ENCODE measurements around the gene AEBP1. TPM values are rescaled to one million over a fixed set of nuclear protein-coding genes. Genes with fewer than 3 reads are reported as not detected.
A peak's percentile ranks its signal among the peaks of the same experiment; 100 is the strongest.

Gene AEBP1
- total and polyA plus RNA-seq, 9 of the 15 experiments (the other 6 are each of a cell fraction or from before 2014, with no cell fraction given) = 0.03 to 0.78 (median 0.30) TPM; not detected in 2

DNA sequence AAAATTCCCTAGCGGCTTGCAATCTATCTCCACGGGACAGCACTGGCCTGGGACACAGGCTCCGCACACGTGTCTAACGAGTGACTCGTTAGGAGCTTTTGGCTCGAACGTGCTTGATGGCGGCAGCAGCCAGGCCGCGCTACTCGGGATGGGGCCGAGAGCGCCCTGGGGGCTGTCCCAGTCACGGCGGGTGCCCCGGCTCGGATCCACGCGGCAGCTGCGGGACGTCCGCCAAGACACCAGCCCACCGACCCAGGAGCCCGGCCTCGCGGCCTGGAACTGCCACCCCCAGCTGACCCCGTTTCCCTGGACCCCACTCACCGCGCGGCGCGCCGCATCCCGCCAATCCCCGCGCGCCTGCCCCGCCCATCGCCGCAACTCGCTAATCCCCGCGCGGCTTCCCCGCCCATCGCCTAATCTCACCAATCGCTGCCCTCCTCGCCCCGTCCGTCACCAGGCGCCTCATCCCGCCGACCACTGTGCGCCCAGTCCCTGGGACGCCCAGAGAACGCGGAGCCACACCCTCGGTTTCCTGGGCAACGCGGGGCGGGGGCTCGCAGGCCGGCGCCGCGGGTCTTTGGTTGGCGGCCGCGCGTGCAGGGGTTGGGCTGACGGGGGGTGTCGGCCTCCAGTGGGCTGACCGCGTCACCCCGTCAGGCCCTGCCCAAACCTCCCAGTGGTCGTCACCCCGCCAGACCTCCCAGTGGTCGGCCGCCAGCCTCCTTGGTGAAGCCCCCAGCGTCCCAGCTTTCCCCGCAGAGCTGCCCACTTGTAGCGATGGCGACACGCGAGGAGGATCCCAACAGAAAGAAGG is 19.3 kb downstream of the AEBP1 start, which contains the start of gene POLD2 (continued):
- no peak for TF ChIP-seq SNIP1 (IDR thresholded peaks at IDR 0.05; ENCODE audit: low read depth)
- TF ChIP-seq ZEB2 (IDR thresholded peaks at IDR 0.05) = no peak
- peak; percentile 84 for TF ChIP-seq POLR2A (conservative IDR thresholded peaks at IDR 0.05)
- TF ChIP-seq GTF2A2 (tag; IDR thresholded peaks at IDR 0.05) = no peak
- peak; percentile 30; the same call in 1 of the 2 replicates for TF ChIP-seq MXI1 (IDR thresholded peaks at IDR 0.05; ENCODE audit: low read depth, low read length)
- TF ChIP-seq TSC22D4 (tag; IDR thresholded peaks at IDR 0.05) = no peak
- no peak for TF ChIP-seq HNRNPLL (IDR thresholded peaks at IDR 0.05; ENCODE audit: low read depth, low read length, poor library complexity, severe bottlenecking)
- peak; percentile 79; the same call in 1 of the 2 replicates for TF ChIP-seq ZBTB7A (IDR thresholded peaks at IDR 0.05; ENCODE audit: borderline replicate concordance, control insufficient read depth, low read depth, low read length)
- no peak for TF ChIP-seq BRCA1 (IDR thresholded peaks at IDR 0.05)
- TF ChIP-seq BRCA1 (CRISPR knock-in tag; IDR thresholded peaks at IDR 0.05) = no peak
- TF ChIP-seq XRCC5 (IDR thresholded peaks at IDR 0.05; ENCODE audit: low read depth, low read length) = 0 out of 2 replicates have a peak, but pooled peaks have one; percentile 35
- no peak for TF ChIP-seq JUN (IDR thresholded peaks at IDR 0.05; ENCODE audit: borderline replicate concordance, low read depth, low read length)
- TF ChIP-seq JUN (CRISPR knock-in tag; IDR thresholded peaks at IDR 0.05; ENCODE audit: borderline replicate concordance) = no peak
- TF ChIP-seq E2F1 (CRISPR knock-in tag; IDR thresholded peaks at IDR 0.05) = peak; percentile 94
- no peak for TF ChIP-seq TAF9B (IDR thresholded peaks at IDR 0.05; ENCODE audit: partially characterized antibody)
- TF ChIP-seq ADNP (tag; IDR thresholded peaks at IDR 0.05) = no peak
- no peak for TF ChIP-seq RAD21 (CRISPR knock-in tag; conservative IDR thresholded peaks at IDR 0.05 in 1 of 2, IDR thresholded peaks at IDR 0.05 in 1 of 2)
- no peak for TF ChIP-seq ZNF217 (CRISPR knock-in tag; IDR thresholded peaks at IDR 0.05)
- TF ChIP-seq POLR2H (tag; IDR thresholded peaks at IDR 0.05; ENCODE audit: low read depth) = no peak; the same call in 1 of the 2 replicates
- peak; percentile 74 for TF ChIP-seq NEUROD1 (IDR thresholded peaks at IDR 0.05; ENCODE audit: borderline replicate concordance, low read depth, low read length, partially characterized antibody)
- TF ChIP-seq ZNF263 (CRISPR knock-in tag; IDR thresholded peaks at IDR 0.05; ENCODE audit: borderline replicate concordance) = peak; percentile 12; the same call in 1 of the 2 replicates
- TF ChIP-seq SREBF1 (IDR thresholded peaks at IDR 0.05; ENCODE audit: borderline replicate concordance, low read depth, low read length) = 0 out of 2 replicates have a peak, but pooled peaks have one; percentile 45
- TF ChIP-seq ATF7 (IDR thresholded peaks at IDR 0.05) = peak; percentile 70; the same call in 1 of the 2 replicates
- TF ChIP-seq HDAC2 (IDR thresholded peaks at IDR 0.05) = no peak
- no peak for TF ChIP-seq ZNF274 (IDR thresholded peaks at IDR 0.05; ENCODE audit: borderline replicate concordance, low read depth, low read length)
- TF ChIP-seq THAP12 (CRISPR knock-in tag; IDR thresholded peaks at IDR 0.05) = 0 out of 2 replicates have a peak, but pooled peaks have one; percentile 55
- peak; percentile 52 for TF ChIP-seq KDM5B (IDR thresholded peaks at IDR 0.05; ENCODE audit: insufficient replicate concordance, low read depth, low read length)
